ENCODE results near the gene ALDH1A3.

The ALDH1A3 gene

DNA sequence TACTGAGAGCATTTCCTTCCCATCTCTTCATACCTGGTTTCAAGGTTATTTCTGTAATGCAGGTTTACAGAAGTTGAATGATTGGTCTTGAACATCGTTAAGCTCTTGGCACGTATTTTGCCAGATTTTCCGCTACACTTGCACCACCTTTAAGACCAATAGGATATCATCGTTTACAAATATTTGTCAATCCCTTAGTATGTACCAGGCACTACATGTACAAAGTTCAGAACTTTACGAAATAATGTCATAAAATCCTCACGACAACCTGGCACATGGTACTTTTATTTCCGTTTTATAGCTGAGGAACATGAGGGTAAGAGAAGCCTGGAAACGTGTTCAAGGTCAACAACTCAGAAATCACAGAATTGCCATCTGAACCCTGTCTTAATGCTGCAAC is 45.8 kb downstream of the ALDH1A3 start:
- Histone ChIP-seq H3K4me1 (ENCODE audit: control insufficient read depth, insufficient read depth, low read length) (no peaks in the 10 kb centered on the region), H3K9me3 (ENCODE audit: control insufficient read depth, insufficient read depth, low read depth, low read length) (no peaks in the 10 kb centered on the region), H3K27ac (ENCODE audit: extremely low read depth, low read depth, low read length) (no peak overlapping the region), H3K4me3 (ENCODE audit: low read depth, low read length) (no peak overlapping the region), H3K36me3 (ENCODE audit: control insufficient read depth in 2 of 2, insufficient read depth in 1 of 2, low read length in 2 of 2) (no peaks in the 10 kb centered on the region)
- TF ChIP-seq, protein P1, sequence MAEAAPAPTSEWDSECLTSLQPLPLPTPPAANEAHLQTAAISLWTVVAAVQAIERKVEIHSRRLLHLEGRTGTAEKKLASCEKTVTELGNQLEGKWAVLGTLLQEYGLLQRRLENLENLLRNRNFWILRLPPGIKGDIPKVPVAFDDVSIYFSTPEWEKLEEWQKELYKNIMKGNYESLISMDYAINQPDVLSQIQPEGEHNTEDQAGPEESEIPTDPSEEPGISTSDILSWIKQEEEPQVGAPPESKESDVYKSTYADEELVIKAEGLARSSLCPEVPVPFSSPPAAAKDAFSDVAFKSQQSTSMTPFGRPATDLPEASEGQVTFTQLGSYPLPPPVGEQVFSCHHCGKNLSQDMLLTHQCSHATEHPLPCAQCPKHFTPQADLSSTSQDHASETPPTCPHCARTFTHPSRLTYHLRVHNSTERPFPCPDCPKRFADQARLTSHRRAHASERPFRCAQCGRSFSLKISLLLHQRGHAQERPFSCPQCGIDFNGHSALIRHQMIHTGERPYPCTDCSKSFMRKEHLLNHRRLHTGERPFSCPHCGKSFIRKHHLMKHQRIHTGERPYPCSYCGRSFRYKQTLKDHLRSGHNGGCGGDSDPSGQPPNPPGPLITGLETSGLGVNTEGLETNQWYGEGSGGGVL (tag by site-specific recombination; IDR thresholded peaks at IDR 0.05) = no peak
- TF ChIP-seq, protein P2, sequence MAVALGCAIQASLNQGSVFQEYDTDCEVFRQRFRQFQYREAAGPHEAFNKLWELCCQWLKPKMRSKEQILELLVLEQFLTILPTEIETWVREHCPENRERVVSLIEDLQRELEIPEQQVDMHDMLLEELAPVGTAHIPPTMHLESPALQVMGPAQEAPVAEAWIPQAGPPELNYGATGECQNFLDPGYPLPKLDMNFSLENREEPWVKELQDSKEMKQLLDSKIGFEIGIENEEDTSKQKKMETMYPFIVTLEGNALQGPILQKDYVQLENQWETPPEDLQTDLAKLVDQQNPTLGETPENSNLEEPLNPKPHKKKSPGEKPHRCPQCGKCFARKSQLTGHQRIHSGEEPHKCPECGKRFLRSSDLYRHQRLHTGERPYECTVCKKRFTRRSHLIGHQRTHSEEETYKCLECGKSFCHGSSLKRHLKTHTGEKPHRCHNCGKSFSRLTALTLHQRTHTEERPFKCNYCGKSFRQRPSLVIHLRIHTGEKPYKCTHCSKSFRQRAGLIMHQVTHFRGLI (tag by site-specific recombination; IDR thresholded peaks at IDR 0.05) = no peak
- TF ChIP-seq ZNF560 (tag by site-specific recombination; IDR thresholded peaks at IDR 0.05; ENCODE audit: borderline replicate concordance) (no peak), ZNF785 (tag by site-specific recombination; IDR thresholded peaks at IDR 0.05) (no peak), ZNF621 (tag by site-specific recombination; IDR thresholded peaks at IDR 0.05) (no peak), ZNF843 (tag by site-specific recombination; IDR thresholded peaks at IDR 0.05) (no peak), TRIM28 (IDR thresholded peaks at IDR 0.05; ENCODE audit: borderline replicate concordance, low read length) (no peak), YY2 (tag by site-specific recombination; IDR thresholded peaks at IDR 0.05) (no peak), ZNF558 (tag by site-specific recombination; IDR thresholded peaks at IDR 0.05) (no peak), ZNF24 (tag by site-specific recombination; IDR thresholded peaks at IDR 0.05) (no peak), GLI2 (tag by site-specific recombination; IDR thresholded peaks at IDR 0.05; ENCODE audit: borderline replicate concordance, low read depth) (no peak), ZNF354C (tag by site-specific recombination; IDR thresholded peaks at IDR 0.05; ENCODE audit: borderline replicate concordance, low read depth) (no peak), ZFP37 (tag by site-specific recombination; IDR thresholded peaks at IDR 0.05) (no peak), SCRT2 (tag by site-specific recombination; IDR thresholded peaks at IDR 0.05) (no peak)
- TF ChIP-seq, protein P3, sequence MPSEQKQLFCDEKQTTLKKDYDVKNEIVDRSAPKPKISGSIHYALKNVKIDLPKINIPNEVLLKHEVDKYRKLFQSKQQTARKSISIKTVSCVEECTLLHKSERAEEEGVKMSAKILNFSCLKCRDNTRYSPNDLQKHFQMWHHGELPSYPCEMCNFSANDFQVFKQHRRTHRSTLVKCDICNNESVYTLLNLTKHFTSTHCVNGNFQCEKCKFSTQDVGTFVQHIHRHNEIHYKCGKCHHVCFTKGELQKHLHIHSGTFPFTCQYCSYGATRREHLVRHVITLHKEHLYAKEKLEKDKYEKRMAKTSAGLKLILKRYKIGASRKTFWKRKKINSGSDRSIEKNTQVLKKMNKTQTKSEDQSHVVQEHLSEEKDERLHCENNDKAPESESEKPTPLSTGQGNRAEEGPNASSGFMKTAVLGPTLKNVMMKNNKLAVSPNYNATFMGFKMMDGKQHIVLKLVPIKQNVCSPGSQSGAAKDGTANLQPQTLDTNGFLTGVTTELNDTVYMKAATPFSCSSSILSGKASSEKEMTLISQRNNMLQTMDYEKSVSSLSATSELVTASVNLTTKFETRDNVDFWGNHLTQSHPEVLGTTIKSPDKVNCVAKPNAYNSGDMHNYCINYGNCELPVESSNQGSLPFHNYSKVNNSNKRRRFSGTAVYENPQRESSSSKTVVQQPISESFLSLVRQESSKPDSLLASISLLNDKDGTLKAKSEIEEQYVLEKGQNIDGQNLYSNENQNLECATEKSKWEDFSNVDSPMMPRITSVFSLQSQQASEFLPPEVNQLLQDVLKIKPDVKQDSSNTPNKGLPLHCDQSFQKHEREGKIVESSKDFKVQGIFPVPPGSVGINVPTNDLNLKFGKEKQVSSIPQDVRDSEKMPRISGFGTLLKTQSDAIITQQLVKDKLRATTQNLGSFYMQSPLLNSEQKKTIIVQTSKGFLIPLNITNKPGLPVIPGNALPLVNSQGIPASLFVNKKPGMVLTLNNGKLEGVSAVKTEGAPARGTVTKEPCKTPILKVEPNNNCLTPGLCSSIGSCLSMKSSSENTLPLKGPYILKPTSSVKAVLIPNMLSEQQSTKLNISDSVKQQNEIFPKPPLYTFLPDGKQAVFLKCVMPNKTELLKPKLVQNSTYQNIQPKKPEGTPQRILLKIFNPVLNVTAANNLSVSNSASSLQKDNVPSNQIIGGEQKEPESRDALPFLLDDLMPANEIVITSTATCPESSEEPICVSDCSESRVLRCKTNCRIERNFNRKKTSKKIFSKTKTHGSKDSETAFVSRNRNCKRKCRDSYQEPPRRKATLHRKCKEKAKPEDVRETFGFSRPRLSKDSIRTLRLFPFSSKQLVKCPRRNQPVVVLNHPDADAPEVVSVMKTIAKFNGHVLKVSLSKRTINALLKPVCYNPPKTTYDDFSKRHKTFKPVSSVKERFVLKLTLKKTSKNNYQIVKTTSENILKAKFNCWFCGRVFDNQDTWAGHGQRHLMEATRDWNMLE (tag by site-specific recombination; conservative IDR thresholded peaks at IDR 0.05; ENCODE audit: low read depth) = no peak
- TF ChIP-seq, protein P4, sequence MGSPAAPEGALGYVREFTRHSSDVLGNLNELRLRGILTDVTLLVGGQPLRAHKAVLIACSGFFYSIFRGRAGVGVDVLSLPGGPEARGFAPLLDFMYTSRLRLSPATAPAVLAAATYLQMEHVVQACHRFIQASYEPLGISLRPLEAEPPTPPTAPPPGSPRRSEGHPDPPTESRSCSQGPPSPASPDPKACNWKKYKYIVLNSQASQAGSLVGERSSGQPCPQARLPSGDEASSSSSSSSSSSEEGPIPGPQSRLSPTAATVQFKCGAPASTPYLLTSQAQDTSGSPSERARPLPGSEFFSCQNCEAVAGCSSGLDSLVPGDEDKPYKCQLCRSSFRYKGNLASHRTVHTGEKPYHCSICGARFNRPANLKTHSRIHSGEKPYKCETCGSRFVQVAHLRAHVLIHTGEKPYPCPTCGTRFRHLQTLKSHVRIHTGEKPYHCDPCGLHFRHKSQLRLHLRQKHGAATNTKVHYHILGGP (tag by site-specific recombination; IDR thresholded peaks at IDR 0.05) = no peak
- TF ChIP-seq, protein P5, sequence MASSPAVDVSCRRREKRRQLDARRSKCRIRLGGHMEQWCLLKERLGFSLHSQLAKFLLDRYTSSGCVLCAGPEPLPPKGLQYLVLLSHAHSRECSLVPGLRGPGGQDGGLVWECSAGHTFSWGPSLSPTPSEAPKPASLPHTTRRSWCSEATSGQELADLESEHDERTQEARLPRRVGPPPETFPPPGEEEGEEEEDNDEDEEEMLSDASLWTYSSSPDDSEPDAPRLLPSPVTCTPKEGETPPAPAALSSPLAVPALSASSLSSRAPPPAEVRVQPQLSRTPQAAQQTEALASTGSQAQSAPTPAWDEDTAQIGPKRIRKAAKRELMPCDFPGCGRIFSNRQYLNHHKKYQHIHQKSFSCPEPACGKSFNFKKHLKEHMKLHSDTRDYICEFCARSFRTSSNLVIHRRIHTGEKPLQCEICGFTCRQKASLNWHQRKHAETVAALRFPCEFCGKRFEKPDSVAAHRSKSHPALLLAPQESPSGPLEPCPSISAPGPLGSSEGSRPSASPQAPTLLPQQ (tag by site-specific recombination; IDR thresholded peaks at IDR 0.05) = no peak
- ChIA-PET CTCF (interaction anchor here (1.1 kb wide), 1 partner anchor 83 kb away, joined by 3 read pairs; no protein-coding TSS in a partner anchor), POLR2A (no interaction called here)
